Activated CD4-positive, alpha-beta T cell treated with anti-CD3 and anti-CD28 coated beads, Interleukin-2, Interleukin-6, amounts not matched to agents 100 ng/mL and 50 ng/mL, durations not matched to agents 16 hours and 8 hours (primary cell): ENCODE results near the gene PRCC.

Experiments used
- DNase-seq: peaks from one replicate; pipeline ENCODE4 v3.0.0-alpha.2; 2020

The PRCC gene

DNA sequence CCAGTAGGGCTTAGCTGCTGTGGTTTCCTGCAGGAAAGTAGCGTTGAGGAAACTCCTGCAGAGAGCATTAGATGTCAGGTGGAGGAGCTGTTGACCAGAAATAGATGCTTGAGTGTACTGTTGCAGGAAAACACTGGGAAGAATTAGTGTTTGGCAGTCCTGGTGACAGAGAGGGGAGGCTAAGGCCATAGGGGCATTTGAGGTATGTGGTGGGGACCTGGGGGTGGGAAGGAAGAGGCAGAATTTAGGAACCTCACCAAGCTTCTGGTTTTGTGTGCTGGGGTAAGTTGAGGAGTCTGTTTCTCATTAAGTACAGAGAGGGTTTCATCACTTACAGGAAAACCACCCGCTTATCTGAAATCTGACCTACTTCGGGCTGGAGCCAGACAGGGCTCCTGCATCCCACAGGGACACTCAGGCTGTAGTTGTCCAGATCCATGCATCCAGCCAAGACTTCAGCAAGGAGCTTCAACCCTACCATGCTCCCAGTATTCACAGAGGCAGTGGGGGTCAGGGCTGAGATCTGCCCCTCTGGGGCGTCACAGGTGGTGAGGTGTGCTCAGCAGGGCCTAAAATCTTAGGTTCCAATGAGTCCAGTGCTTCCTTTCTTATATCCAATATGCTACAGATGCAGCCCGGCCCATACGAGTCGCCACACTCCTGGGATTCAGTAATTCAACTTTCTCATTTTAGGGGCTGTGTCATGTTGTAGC lies 34.2 kb downstream of the PRCC start:
- DNase-seq, result no peak

DNA sequence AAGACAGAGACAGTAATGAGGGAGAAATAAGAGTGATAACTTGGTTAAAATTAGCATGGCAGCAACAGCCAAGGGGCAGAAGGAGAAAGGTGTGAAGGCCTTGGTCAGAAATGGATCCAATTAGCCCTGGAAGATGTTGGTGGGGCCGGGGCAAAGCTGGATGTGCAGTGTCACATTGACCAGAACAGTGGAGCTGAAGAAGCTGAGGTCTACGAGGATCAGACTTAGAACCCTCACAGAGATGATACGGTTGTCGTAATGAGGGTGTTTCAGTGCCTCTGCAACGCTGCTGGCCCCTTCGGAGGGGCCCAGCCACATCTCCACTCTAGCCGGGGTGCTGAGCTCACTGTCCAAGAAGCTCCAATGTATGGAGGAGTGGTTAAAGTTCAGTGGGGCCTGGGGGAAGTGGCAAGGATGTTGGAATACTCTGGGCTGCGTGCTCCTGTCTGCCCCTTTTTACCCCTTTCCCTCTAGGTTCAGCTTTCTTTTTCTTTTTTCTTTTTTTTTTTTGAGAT lies 35.1 kb downstream of the PRCC start:
- DNase-seq, result no peak

DNA sequence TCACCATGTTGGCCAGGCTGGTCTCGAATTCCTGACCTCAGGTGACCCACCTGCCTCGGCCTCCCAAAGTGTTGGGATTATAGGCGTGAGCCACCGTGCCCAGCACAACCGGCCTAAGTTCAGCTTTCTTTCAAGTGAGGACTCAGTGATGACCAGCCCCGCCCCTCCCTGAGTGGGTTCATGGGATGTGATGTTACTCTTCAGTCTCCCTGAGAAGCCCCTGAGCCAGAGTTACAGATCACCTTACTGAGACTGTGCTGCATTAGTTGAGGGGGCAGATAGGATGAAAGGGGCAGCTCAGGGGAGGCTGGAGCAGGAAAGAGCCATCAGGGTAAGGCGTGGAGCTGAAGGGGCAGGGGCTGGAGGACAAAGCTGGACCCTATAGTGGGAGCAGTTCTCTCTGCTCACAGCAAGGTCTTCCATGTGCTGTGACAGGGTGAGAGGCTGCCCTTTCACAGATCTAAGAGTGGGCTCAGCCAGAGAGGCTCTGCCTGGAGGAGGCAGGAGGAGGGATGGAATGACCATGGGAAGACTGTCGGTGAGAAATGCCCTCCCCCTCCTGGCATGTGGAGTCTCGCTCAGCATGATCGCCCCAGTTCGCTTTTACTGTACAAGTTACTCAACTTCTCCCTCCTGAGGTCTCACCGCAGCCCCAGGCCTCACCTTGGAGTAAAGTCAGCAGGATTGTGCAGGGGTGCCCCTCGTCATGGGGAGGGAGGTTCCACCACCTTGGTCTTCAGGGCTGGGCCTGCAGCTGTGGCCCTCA lies 35.9 kb downstream of the PRCC start:
- no peak for DNase-seq

DNA sequence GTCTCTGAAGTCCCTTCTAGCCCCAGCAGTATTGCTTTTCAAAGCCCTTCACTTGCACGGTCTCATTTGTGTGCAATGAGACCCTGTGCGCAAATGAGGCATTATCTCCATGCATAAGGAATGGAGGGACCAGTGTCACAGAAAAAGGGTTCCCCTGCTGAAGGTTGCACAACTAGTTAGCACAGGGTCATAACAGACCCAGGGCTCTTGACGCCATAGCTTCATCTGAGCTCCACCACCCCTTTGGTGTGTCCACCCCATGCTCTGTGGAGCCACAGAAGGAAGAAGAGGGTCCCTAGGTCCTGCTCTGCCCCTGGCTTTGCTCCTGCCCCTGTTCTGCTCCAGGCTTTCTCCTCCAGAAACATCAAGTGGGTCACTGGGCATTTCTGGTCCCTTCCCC lies 36.7 kb downstream of the PRCC start:
- no peak for DNase-seq

- no peak for DNase-seq
These were observed 37.4 kb downstream of the PRCC start for GRCh38 chr1:156804572-156805243.

DNA sequence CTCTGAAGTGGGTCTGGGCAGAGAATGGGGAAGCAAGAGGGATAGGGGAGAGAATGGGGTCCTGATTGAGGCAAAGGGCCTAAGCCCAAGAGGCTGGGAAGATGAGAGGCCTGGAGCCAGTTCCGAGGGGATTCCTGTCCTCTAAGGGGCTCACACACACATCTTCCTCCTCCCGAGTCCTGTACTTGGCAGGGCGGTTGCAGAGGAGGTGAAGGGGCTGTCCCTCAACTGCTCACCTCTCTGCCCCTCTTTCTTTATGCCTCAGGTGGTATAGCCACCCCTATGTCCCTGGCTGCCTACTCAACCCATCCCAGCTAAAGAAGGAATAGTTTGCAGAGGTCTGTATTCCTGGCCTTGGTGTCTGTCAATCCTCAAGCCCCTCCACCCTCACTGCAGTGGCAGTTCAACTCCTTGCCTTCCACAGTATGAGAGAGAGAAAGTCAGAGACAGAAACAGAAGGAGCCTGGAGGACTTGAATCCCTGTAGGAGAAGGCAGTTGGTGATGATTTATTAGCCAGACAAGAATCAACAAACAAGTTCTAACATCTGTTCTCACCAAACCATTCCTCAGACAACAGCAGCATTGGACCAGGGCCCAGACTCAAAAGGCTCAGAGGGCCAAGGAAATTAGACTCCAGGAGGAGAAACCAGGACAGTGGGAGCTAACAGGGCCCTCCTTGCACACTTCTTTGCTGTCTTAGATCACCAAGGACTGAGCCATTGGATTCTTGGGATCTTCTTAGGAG lies 38.6 kb downstream of the PRCC start:
- DNase-seq, result no peak

DNA sequence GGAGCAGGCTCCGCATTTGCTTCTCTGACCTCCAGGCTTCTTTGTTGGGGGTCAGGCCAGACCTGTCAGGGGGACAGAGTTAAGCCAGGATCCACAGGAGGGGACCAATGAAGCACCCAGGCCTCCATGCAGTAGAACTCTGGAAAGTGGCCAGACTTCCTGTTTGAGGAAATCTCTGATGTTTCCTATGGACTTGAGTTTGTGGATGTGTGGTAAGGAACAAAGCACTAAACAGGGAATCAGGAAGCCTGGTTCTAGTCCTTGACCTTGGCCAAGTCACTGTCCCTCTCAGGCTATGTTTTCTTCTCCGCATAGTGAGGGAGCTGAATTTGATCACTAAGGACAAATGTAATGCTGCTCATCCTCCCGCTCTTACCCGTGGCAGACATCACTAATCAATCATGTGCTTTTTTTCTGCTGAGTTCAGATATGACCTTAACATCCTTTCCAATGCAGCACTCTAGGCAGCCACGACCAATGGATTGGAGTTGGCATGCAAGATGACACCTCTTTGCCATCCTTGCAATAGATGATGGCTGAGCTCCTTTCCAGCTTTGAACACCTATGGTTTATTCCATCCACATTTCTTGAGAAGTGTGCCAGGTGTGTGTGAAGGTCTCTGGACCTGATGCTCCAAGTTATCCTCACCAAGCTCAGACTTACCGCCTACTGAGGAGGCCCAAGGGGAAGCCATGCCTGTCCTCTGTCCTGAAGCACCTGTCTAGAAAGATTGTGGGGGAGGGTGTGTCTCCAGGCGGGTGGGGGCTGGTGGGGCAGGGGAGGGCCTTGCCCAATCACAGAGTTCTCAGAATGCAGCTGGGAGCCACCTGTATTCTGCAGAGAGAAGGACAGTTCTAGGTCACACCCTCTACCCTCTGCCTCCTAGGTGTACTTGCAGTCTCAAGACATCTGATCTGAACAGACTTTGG lies 39.4 kb downstream of the PRCC start:
- DNase-seq, result no peak

DNA sequence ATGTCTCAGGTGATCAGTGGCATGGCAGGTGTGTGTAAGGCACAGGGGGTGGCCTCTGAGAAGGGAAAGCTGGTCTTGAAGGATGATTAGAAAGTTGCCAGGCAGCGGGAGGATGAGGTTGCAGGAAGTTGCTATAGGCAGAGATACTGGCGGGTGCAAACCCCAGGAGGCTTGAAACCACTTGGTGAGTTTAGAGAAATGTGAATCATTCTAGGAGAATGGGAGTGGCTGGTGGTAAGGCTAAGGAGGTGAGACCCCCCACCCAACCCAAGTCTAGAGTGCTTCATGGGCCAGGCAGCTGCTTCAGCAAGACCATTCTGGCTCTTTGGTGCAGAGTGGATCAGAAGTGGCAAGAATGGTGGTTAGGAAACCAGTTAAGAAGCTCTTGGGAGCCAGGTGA lies 40.3 kb downstream of the PRCC start:
- DNase-seq, result peak; percentile 78

DNA sequence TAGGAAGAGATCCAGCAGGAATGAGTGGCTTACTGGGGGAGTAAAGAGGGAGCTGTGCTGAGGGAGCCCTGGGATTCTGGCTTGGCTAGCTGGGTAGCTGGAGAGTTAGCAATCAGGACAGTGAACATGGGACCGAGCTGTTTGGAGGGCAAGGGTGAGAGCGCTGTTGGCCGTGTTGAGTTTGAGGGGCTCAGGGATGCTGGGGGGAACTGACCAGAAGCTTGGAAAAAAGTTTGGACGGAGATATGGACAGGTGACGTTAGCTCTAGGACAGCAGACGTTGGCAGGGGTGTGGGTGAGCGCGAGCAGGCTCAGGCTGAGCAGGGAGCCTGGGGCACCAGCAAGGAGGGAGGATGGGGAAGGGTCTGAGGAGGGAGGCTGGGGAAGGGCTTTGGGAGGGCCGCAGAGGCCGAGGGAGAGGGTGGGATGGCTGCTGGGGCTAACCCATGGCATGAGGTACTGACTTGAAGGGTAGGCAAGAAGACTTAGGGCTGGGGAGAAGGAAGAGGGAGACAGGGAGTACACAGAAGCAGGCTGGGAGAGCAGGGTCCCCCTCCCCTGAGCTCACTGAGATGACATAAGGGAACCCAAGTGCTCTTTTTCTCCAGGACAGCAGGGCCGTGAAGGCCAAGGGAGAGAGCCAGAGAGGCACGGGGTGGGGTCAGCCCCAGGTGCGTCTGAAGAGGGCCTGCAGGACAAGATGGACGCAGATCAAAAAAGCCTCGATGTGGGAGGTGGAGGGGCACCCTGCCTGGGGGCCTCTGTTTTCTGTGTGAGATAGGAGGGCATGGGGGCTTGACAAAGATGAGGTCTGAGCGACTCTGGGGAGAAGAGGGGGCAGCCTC lies 41.1 kb downstream of the PRCC start:
- no peak for DNase-seq

DNA sequence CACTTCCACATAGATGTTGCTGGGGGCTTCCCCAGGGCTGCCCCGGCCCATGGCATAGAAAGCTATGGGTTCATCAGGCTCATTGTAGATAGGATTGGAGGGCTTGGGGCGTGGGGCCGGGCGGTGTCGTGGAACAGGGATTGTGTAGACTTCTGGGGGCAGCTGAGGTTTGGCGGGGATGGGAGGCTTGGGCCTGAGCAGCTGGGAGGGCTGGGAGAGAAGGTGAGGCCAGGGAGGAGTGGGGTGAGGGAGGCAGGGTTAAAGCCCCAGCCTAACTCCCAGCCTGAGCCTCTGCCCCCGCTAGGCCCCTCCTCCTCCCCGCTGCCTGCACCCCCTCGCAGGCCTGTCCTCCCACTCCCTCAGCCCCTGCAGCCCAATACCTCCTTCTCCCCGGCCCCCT lies 41.9 kb downstream of the PRCC start:
- no peak for DNase-seq

DNA sequence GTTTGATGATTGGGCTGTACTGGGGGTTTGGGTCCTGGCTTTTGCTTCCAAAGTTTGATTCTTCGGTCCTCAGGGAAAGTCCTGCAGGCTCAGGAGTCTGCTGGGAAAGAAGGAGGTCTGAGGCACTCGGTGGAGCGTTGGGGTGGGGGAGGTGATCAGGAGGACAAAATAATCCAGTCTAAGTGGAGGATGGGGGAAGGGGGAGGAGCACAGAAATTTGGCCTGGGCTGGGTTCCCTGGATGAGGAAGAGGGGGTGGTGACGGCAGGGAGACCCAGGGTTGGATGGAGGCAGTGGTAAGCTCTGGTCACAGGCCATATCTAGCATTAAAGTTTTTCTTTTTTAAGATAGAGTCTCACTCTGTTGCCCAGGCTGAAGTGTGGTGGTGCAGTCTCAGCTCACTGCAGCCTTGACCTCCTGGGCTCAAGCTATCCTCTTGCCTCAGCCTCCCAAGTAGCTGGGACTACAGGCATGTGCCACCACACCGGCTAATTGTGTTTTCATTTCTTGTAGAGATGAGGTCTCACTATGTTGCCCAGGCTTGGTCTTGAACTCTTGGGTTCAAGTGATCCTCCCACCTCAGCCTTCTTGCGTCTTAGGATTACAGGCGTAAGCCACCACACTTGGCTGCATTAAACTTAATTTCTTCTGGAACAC lies 42.5 kb downstream of the PRCC start:
- DNase-seq, result no peak

DNA sequence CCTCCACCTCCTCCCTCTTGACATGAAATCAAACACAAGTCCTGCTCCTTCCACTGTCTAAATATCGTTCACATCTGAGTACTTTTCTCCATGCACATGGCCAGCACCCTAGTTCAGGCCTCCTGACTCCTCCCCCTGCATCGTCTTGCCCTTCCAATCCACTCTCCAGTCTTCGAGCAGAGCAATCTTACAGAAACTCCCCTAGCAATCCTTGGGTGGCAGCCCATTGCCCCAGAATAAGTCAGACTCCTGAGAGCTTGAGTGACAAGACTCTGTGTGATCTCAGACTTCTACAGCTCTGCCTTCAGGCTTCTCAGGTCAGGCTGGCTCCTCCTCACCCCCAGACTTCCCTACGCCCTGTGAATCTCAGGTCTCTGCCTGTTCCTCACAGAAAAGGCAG lies 43.8 kb downstream of the PRCC start:
- DNase-seq, result no peak

DNA sequence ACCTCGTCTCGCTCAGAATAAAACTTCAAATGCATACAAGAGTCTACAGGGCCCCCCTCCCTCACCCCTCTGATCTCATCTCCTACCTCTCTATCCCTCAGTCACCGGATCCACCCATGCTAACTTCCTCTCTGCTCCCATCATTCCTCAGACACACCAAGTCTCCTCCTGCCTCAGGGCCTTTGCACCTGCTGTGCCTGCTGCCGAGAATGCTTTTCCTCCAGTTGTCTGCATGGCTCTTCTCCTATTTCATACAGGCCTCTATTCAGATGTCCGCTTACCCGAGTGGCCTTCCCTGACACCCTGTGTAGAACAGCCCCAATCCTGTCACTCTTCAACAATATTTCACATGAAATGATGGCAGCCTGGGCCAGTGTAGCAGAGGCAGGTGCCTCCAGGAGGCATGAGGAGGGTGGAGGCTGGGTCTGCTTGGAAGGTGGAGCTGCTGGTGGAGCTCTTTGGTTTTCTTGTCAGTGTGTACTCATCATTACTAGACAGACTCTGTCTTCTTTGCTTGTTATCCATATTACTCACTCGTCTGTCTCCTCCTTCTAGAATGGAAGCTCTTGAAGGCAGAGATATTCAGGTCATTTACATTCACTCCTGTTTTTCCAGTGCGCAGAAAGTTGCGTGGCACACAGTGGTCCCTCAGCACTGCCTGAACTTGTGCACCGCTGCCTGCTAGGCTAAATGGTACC lies 45.1 kb downstream of the PRCC start:
- DNase-seq, result no peak

DNA sequence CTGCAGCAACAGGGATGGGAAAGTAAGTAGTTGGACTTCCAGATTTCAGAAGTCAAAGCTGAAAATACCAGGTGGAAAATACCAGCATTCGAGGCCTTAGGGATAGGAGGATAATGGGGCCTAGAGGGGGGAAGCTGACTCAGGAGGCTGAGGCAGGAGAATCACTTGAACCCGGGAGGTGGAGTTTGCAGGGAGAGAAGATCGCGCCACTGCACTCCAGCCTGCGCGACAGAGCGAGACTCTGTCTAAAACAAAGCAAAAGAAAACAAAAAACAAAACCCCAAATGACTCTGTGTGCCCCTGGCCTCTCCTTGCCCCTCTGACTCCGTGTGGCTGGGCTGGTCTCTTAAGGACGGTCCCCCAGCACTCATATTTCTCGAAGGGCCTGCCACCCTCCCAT lies 46.0 kb downstream of the PRCC start:
- DNase-seq, result no peak

DNA sequence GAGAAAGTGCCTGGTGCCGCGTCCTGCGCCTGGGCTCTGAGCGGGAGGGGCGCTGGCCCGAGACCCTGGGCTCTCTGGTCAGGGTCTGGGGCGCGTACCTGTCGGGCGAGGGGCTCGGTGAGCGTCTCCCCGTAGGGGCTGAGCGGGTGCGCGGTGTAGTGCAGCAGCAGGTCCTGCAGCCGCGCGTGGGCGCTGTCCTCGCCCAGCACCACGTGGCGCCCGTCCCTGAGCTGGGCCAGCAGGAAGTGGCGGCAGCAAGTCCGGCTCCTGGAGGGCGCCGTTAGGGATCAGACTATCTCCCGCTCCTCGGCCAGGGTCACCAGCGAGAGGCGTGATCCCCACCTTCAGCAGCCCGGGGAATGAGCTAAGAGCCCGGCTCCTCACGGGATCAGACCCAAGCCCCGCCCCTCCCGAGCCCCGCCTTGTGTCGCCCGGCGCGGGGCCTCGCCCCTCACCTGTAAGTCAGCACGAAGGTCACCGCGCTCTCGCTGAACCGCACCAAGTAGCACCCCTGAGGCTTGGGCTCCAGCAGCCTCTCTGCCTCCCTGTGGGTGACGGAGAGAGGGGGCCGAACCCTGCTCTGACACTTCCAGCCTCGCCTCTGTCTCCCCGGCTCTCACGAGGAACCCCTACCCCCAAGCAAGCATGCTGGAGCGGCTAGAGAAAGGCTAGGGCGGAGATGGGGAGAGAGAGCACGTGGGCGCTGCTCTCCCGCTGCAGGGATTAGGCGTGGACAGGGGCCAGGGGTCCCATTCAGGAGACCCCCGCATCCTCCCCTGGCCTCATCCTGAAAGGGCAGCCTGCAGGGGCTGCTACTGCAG lies 46.6 kb downstream of the PRCC start:
- peak; percentile 83 for DNase-seq

- peak; percentile 70 for DNase-seq
These were observed 47.4 kb downstream of the PRCC start for GRCh38 chr1:156814571-156815260.

- no peak for DNase-seq
These were observed 48.0 kb downstream of the PRCC start for GRCh38 chr1:156815307-156815826.

GRCh38 chr1:156815961-156816422 lies 48.7 kb downstream of the PRCC start:
- DNase-seq, result no peak
